GM18526 (cell line): ENCODE data around the gene PRAMEF6.
"Not testable (repeated sequence)": the region's sequence is repeated elsewhere in the genome, so short reads cannot be mapped to it uniquely, and the experiment has no call there.

Source experiments
- POLR2A ChIP-seq: IDR thresholded peaks from 3 replicates; pipeline ENCODE4 v1.6.1; 2011; ENCODE audit not compliant: insufficient read length; ENCODE audit errors: extremely low read depth

The PRAMEF6 gene

DNA sequence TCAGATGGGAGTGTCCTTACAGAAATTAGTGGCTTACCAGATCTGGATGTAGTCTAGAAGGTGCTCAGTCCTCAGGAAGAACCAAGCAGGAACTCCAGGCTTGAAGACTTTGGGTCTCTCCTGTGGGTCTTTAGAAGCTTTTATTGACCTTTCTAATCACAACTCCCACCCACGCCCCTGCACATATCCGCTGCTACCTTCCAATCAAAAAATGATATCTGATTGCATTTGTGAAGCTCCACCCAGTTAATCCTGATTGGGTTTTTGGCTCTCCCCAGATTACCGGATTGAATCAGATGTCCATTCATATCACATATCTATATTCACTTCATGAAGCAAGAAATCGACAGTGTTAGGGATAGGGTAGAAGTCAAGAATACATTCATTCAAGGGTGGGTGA lies at the start of gene PRAMEF6:
Gene PRAMEF6, minus strand, starts transcription at position 101 of the 400 bp plus-strand sequence. CDS start 5,062 bp downstream, outside the sequence.
- not testable (repeated sequence) for TF ChIP-seq POLR2A

DNA sequence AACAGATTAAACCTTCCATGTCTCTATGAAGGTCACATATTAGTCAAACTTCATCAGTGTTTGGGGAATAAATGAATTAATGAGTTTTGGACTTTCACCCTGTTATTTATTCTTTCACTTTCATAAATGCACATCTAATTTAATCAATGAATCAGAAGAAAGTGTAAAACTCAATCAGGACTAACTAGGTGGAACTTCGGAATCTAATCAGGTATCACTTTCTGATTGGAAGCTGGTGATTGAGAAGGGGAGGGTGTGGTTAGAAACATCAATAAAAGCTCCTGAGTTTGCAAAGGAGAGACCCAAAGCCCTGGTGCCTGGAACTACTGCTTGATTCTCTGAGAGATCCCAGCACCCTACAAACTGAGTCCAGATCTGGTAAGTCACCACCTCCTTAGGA lies 31.1 kb downstream of the PRAMEF6 start, which contains the start of gene PRAMEF7:
Gene PRAMEF7, plus strand, starts transcription at position 301 of the 400 bp plus-strand sequence. CDS start 1,083 bp downstream, outside the sequence.
- not testable (repeated sequence) for TF ChIP-seq POLR2A

- TF ChIP-seq POLR2A = not testable (repeated sequence)
Observed at GRCh38 chr1:12898170-12898569, 49.2 kb downstream of the PRAMEF6 start, which contains the start of gene PRAMEF10. TSS of gene PRAMEF10 (minus strand) at chr1:12898270. CDS start at chr1:12895847, 2,423 bp downstream.
